Mucosa of stomach (tissue), 1 donor: Measurements from ENCODE around the gene E4F1.
"Not testable (repeated sequence)": the region's sequence is repeated elsewhere in the genome, so short reads cannot be mapped to it uniquely, and the experiment has no call there.

Experiments
- H3K27me3 ChIP-seq: one replicate; pipeline ENCODE4 v1.7.0; 2013; ENCODE audit warnings: mild to moderate bottlenecking, low read length; ENCODE audit not compliant: control insufficient read depth, insufficient read depth
- H3K36me3 ChIP-seq: one replicate; pipeline ENCODE4 v1.7.0; 2013; ENCODE audit warnings: low read length; ENCODE audit not compliant: control insufficient read depth, insufficient read depth
- H3K4me1 ChIP-seq: one replicate; pipeline ENCODE4 v1.7.0; 2013; ENCODE audit warnings: mild to moderate bottlenecking, low read length; ENCODE audit not compliant: control insufficient read depth, insufficient read depth
- H3K4me3 ChIP-seq: one replicate; pipeline ENCODE4 v1.7.0; 2013; ENCODE audit warnings: low read length
- H3K9ac ChIP-seq: one replicate; pipeline ENCODE4 v1.7.0; 2013; ENCODE audit warnings: mild to moderate bottlenecking, low read length, moderate library complexity
- H3K9me3 ChIP-seq: one replicate; pipeline ENCODE4 v1.7.0; 2013; ENCODE audit warnings: mild to moderate bottlenecking, low read length, moderate library complexity; ENCODE audit not compliant: control insufficient read depth
- donor health status: Pancreatic carcinoma.

The E4F1 gene

GRCh38 chr16:2200313-2200712 is 23.1 kb upstream of the E4F1 start:
- no peaks in the 10 kb centered on the region for H3K9me3 ChIP-seq

GRCh38 chr16:2203119-2203688 is 20.2 kb upstream of the E4F1 start:
- H3K9me3 ChIP-seq, H3K9ac ChIP-seq, H3K4me3 ChIP-seq, H3K36me3 ChIP-seq, H3K27me3 ChIP-seq: not testable (repeated sequence)
- peaks cover 13% of the 10 kb centered on the region for H3K4me1 ChIP-seq

More at GRCh38 chr16:2200313-2200712, 23.1 kb upstream of the E4F1 start:
- no peak overlapping the region for H3K9ac ChIP-seq
- H3K4me1 ChIP-seq = peaks cover 12% of the 10 kb centered on the region
- no peak overlapping the region for H3K4me3 ChIP-seq
- H3K27me3 ChIP-seq = peaks cover 28% of the 10 kb centered on the region
- no peaks in the 10 kb centered on the region for H3K36me3 ChIP-seq

- Histone ChIP-seq H3K9ac (peak overlapping the region; percentile 89), H3K4me3 (peak overlapping the region; percentile 3), H3K36me3 (peaks cover 4% of the 10 kb centered on the region), H3K4me1 (peaks cover 13% of the 10 kb centered on the region), H3K27me3 (no peaks in the 10 kb centered on the region), H3K9me3 (no peaks in the 10 kb centered on the region)
These were observed 18.8 kb upstream of the E4F1 start for GRCh38 chr16:2204416-2205103.

- peaks cover 13% of the 10 kb centered on the region for H3K4me1 ChIP-seq
- H3K27me3 ChIP-seq = no peaks in the 10 kb centered on the region
- no peaks in the 10 kb centered on the region for H3K9me3 ChIP-seq
- H3K4me3 ChIP-seq = peak within 1 kb of the TSS; percentile 87
- peaks cover 4% of the 10 kb centered on the region for H3K36me3 ChIP-seq
- peak within 1 kb of the TSS; percentile 89 for H3K9ac ChIP-seq
These were observed 18.1 kb upstream of the E4F1 start, which contains the start of gene MLST8 for GRCh38 chr16:2205104-2205966. TSS of gene MLST8 (plus strand) at chr16:2205454. CDS start at chr16:2206086, 632 bp downstream.

- peaks cover 13% of the 10 kb centered on the region for H3K4me1 ChIP-seq
- no peaks in the 10 kb centered on the region for H3K9me3 ChIP-seq
- peaks cover 4% of the 10 kb centered on the region for H3K36me3 ChIP-seq
- H3K27me3 ChIP-seq = no peaks in the 10 kb centered on the region
- peak overlapping the region; percentile 87 for H3K4me3 ChIP-seq
- H3K9ac ChIP-seq = peak overlapping the region; percentile 89
These were observed 17.5 kb upstream of the E4F1 start for GRCh38 chr16:2205967-2206313.

- H3K4me1 ChIP-seq = peaks cover 13% of the 10 kb centered on the region
- no peaks in the 10 kb centered on the region for H3K27me3 ChIP-seq
- peaks cover 4% of the 10 kb centered on the region for H3K36me3 ChIP-seq
- H3K9ac ChIP-seq = peak overlapping the region; percentile 89
- peak overlapping the region; percentile 87 for H3K4me3 ChIP-seq
- no peaks in the 10 kb centered on the region for H3K9me3 ChIP-seq
These were observed 17.0 kb upstream of the E4F1 start for GRCh38 chr16:2206420-2206779.

GRCh38 chr16:2206780-2207433 is 16.5 kb upstream of the E4F1 start:
- peaks cover 4% of the 10 kb centered on the region for H3K36me3 ChIP-seq
- no peak overlapping the region for H3K4me3 ChIP-seq
- H3K9me3 ChIP-seq = no peaks in the 10 kb centered on the region
- no peaks in the 10 kb centered on the region for H3K27me3 ChIP-seq
- H3K4me1 ChIP-seq = peaks cover 16% of the 10 kb centered on the region
- H3K9ac ChIP-seq = peak overlapping the region; percentile 89

- H3K4me1 ChIP-seq = peaks cover 25% of the 10 kb centered on the region
- H3K36me3 ChIP-seq = peaks cover 4% of the 10 kb centered on the region
- H3K9me3 ChIP-seq = no peaks in the 10 kb centered on the region
- H3K27me3 ChIP-seq = no peaks in the 10 kb centered on the region
- H3K4me3 ChIP-seq = no peak overlapping the region
- no peak overlapping the region for H3K9ac ChIP-seq
These were observed 15.5 kb upstream of the E4F1 start for GRCh38 chr16:2207872-2208271.

GRCh38 chr16:2208308-2208707 is 15.1 kb upstream of the E4F1 start:
- H3K4me3 ChIP-seq = no peak overlapping the region
- H3K9ac ChIP-seq = no peak overlapping the region
- peaks cover 30% of the 10 kb centered on the region for H3K4me1 ChIP-seq
- H3K9me3 ChIP-seq = no peaks in the 10 kb centered on the region
- H3K36me3 ChIP-seq = peaks cover 4% of the 10 kb centered on the region
- no peaks in the 10 kb centered on the region for H3K27me3 ChIP-seq

GRCh38 chr16:2208772-2209171 is 14.6 kb upstream of the E4F1 start:
- no peak overlapping the region for H3K4me3 ChIP-seq
- H3K9me3 ChIP-seq = no peaks in the 10 kb centered on the region
- no peak overlapping the region for H3K9ac ChIP-seq
- H3K4me1 ChIP-seq = peaks cover 34% of the 10 kb centered on the region
- no peaks in the 10 kb centered on the region for H3K27me3 ChIP-seq
- peaks cover 4% of the 10 kb centered on the region for H3K36me3 ChIP-seq

- H3K4me1 ChIP-seq = peaks cover 33% of the 10 kb centered on the region
- no peaks in the 10 kb centered on the region for H3K27me3 ChIP-seq
- H3K9ac ChIP-seq = no peak overlapping the region
- no peak overlapping the region for H3K4me3 ChIP-seq
- H3K9me3 ChIP-seq = no peaks in the 10 kb centered on the region
- H3K36me3 ChIP-seq = peaks cover 4% of the 10 kb centered on the region
These were observed 14.0 kb upstream of the E4F1 start for GRCh38 chr16:2209258-2210008.
